GM23338 (cell line): ENCODE data around the gene CCDC150. TPM values are rescaled to one million over a fixed set of nuclear protein-coding genes. Genes with fewer than 3 reads are reported as not detected.

Source experiments
- EZH2 ChIP-seq: fragments of 200-600 bp; sonication (generic); IDR thresholded peaks from one replicate; pipeline ENCODE4 v1.8.0; 2017; ENCODE audit warnings: antibody characterized with exemption, mild to moderate bottlenecking, low read depth; ENCODE audit not compliant: unreplicated experiment
- REST ChIP-seq: IDR thresholded peaks from one replicate; pipeline ENCODE4 v1.6.1; 2018; ENCODE audit warnings: antibody characterized with exemption; ENCODE audit not compliant: unreplicated experiment
- ZNF114 ChIP-seq: fragments of 250-450 bp; sonication (Bioruptor Pico); IDR thresholded peaks from 2 replicates; pipeline ENCODE4 v1.5.0; 2020; ENCODE audit warnings: mild to moderate bottlenecking, moderate library complexity
- ZNF462 ChIP-seq: fragments of 250-450 bp; sonication (Bioruptor Pico); IDR thresholded peaks from 2 replicates; pipeline ENCODE4 v1.5.0; 2020; ENCODE audit warnings: mild to moderate bottlenecking, moderate library complexity
- polyA plus RNA-seq: library from polyadenylated mRNA; unstranded; fragments of >200 nt; fragmentation: Nextera tagmentation; extraction: Ambion mirVana; gene quantifications from 2 replicates; pipeline ENCODE4 v1.2.1, GENCODE V29; 2016
- total RNA-seq: library from RNA; depleted of rRNA; stranded (reverse); fragments of >200 nt; shearing (Covaris generic); gene quantifications from 2 replicates; pipeline ENCODE4 v1.2.3, GENCODE V29; 2014

The CCDC150 gene
- total and polyA plus RNA-seq, 2 experiments from 2014 or later: 56.3 to 68.3 TPM

- TF ChIP-seq ZNF462 (no peak), EZH2 (no peak), REST (no peak), ZNF114 (CRISPR knock-in tag) (no peak)
These were observed 37.8 kb upstream of the CCDC150 start (continued) for GRCh38 chr2:196601430-196602306.
